Measurements from ENCODE around the gene PLAC8.
"Not testable (repeated sequence)": the region's sequence is repeated elsewhere in the genome, so short reads cannot be mapped to it uniquely, and the experiment has no call there.

Gene PLAC8

DNA sequence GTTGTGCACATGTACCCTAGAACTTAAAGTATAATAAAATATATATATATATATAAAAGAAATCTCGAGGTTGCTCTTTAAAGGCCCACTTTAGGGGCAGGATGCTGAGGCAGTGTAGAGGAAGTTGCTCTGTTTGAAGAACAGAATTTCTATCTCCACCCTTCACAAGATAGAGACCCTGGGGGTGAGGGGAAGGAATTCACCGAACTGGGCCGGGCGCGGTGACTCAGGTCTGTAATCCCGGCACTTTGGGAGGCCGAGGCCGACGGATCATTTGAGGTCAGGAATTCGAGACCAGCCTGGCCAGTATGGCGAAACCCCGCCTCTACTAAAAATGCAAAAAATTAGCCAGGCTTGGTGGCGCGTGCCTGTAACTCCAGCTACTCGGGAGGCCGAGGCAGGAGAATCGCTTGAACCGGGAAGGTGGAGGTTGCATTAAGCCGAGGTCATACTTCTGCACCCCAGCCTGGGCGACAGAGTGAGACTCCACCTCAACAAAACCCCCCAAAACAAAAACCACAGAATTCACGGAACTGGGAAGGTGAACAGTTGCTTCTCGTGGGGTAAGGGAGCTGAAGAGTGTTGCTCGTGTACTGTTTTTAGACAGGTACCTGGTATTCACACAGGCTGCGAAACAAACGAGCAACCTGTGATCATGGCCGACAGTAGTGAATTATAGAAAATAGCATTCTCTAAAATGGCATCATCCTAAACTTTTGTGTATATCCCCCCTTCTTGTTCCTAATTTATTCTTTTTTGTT lies 6.2 kb downstream of the PLAC8 start:
- peak overlapping the region; percentile 72 for H3K4me3 ChIP-seq (ENCODE audit: low read depth, low read length)
- TF ChIP-seq CTCF (IDR thresholded peaks at IDR 0.05; ENCODE audit: borderline replicate concordance, insufficient read depth, low read depth, low read length), result no peak

- no peak overlapping the region for H3K4me3 ChIP-seq (ENCODE audit: low read depth, low read length)
- TF ChIP-seq CTCF (IDR thresholded peaks at IDR 0.05; ENCODE audit: borderline replicate concordance, insufficient read depth, low read depth, low read length), result no peak
These were observed 6.9 kb downstream of the PLAC8 start for GRCh38 chr4:83107631-83108030.

DNA sequence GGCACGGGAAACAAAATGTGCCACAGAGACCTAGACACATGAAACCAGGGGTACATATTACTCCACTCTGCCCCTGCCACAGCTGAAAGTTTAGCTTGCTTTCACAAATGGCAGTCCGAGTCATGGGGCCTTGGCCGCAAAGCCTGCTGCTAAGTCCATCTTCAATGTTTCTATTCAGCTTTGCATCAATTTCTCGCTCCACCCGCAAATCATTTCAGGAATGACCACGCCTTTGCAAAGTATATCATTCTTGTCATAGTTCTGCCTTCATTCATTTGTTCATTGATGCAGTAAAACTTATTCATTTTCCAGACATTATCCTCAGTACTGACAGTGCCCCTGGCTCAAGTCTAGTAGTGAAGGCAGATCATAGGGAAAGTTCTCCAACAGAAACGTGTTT lies 9.5 kb downstream of the PLAC8 start:
- no peak overlapping the region for H3K4me3 ChIP-seq (ENCODE audit: low read depth, low read length)
- TF ChIP-seq CTCF (IDR thresholded peaks at IDR 0.05; ENCODE audit: borderline replicate concordance, insufficient read depth, low read depth, low read length), result no peak

DNA sequence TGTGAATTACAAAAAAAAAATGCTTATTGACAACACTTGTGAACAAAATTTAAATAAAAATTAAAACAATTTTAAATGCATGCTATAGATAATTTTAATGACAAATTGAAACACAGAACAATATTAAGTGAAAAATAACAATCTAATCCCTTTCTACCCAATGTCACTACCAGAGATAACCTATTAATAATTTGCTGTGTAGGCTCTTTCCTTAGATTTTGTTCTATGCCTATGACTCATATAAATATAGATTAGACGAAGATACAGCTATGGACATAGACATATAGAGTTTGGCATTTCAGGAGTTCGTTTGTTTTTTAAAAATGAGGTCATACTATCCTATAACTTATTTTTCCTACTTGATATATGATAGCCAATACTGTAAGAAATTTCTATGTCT lies 18.1 kb downstream of the PLAC8 start:
- no peak for TF ChIP-seq CTCF (IDR thresholded peaks at IDR 0.05; ENCODE audit: borderline replicate concordance, insufficient read depth, low read depth, low read length)
- H3K4me3 ChIP-seq (ENCODE audit: low read depth, low read length), result no peak overlapping the region

DNA sequence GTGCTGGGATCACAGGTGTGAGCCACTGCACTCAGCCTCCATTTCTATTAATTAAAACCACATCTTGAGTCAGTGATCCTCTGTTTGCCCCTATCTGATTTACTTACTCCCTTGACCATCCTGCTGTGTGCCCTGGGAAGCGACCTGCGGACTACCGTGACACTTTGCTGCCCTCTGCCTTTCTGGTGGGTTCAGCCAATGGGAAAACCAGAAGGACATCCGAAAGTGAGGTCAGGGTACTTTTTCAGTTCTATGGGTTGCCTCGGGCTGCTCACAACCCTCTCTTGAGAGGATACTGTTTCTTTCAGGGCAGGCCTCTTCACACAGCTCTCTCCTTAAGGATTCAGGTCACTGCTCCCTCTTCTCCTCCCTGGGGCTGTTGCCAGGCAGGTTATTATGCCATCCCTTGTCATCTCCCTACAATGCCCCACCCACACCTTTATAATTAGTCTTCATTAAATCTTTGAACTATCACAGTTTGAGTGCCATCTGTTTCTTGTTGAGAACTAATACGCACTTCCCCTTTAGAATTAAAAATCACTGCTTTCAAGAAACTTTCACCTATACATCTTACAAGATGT lies 21.4 kb downstream of the PLAC8 start:
- no peak for TF ChIP-seq CTCF (IDR thresholded peaks at IDR 0.05; ENCODE audit: borderline replicate concordance, insufficient read depth, low read depth, low read length)
- no peak overlapping the region for H3K4me3 ChIP-seq (ENCODE audit: low read depth, low read length)

- no peak overlapping the region for H3K4me3 ChIP-seq (ENCODE audit: low read depth, low read length)
- no peak for TF ChIP-seq CTCF (IDR thresholded peaks at IDR 0.05; ENCODE audit: borderline replicate concordance, insufficient read depth, low read depth, low read length)
These were observed 24.9 kb downstream of the PLAC8 start for GRCh38 chr4:83089410-83090157.

GRCh38 chr4:83084956-83085355 lies 29.6 kb downstream of the PLAC8 start:
- not testable (repeated sequence) for H3K4me3 ChIP-seq (ENCODE audit: low read depth, low read length)
